HCEC 1CT (cell line): Measurements from ENCODE around the gene FLNB.
A peak's percentile ranks its signal among the peaks of the same experiment; 100 is the strongest.

Experiments used
- DNase-seq: peaks from one replicate; pipeline ENCODE4 v3.0.0-alpha.2; 2017

FLNB gene

DNA sequence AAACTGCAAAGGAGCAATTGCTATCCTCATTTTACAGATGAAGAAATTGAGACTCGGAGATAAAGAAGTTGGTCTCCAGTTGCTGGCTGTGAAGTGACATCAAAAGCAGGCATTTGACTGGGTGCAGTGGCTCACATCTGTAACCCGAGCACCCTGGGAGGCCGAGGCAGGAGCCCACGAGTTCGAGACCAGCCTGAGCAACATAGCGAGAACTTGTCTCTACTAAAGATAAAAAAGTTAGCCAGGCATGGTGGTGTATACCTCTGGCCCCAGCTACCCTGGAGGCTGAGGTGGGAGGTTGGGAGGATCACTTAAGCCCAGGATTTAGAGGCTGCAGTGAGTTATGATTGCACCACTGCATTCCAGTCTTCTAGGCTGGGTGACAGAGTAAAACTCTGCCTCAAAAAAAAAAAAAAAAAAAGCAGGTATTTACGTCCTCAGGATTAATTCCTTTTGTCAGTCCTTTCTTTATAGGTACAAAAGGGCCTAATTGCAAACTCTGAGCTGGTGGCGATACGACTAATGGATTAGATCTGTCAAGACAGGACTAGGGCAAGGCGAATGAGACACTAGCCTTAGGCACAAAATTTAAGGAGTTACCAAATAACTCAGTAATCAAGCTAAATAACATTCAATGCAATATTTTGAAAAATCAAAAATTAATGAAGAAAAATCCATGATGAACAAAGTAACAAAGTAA is 208.4 kb downstream of the FLNB start:
- no peak for DNase-seq

- peak; percentile 58 for DNase-seq
Measured at GRCh38 chr3:58217209-58217811, 209.1 kb downstream of the FLNB start.

DNA sequence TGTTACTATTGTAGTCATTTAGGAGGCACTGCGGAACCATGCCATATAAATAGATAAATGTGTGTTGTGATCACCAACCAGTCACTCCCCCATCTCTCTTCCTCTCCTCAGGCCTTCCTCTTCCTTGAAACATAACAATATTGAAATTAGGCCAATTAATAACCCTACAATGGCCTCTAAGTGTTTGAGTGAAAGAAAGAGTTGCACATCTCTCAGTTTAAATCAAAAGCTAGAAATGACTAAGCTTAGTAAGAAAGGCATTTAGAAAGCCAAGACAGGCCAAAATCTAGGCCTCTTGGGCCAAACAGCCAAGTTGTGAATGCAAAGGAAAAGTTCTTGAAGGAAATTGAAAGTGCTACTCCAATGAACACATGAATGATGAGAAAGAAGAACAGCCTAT is 210.7 kb downstream of the FLNB start:
- DNase-seq, result no peak
